HUES48 (cell line): ENCODE data around the gene EGLN1.
"Not testable (repeated sequence)": the region's sequence is repeated elsewhere in the genome, so short reads cannot be mapped to it uniquely, and the experiment has no call there.

Experiments used
- H3K27ac ChIP-seq: one replicate; pipeline ENCODE4 v1.7.0; 2013; ENCODE audit warnings: low read depth, low read length, inconsistent platforms
- H3K27me3 ChIP-seq: 2 replicates; pipeline ENCODE4 v1.6.1; 2013; ENCODE audit warnings: mild to moderate bottlenecking, low read length; ENCODE audit not compliant: control insufficient read depth, insufficient read depth
- H3K36me3 ChIP-seq: 2 replicates; pipeline ENCODE4 v1.6.1; 2013; ENCODE audit warnings: low read length; ENCODE audit not compliant: control insufficient read depth, insufficient read depth
- H3K4me1 ChIP-seq: 2 replicates; pipeline ENCODE4 v1.6.1; 2013; ENCODE audit warnings: mild to moderate bottlenecking, low read length; ENCODE audit not compliant: control insufficient read depth, insufficient read depth
- H3K4me3 ChIP-seq: 2 replicates; pipeline ENCODE4 v1.5.1; 2013; ENCODE audit warnings: mild to moderate bottlenecking, low read depth, low read length
- H3K9ac ChIP-seq: 2 replicates; pipeline ENCODE4 v1.6.1; 2013; ENCODE audit warnings: mild to moderate bottlenecking, low read depth, low read length, moderate library complexity
- H3K9me3 ChIP-seq: 2 replicates; pipeline ENCODE4 v1.6.1; 2013; ENCODE audit warnings: low read length; ENCODE audit not compliant: control insufficient read depth, insufficient read depth

The EGLN1 gene

GRCh38 chr1:231421971-231422797 is at the start of gene EGLN1:
EGLN1 (minus strand) TSS chr1:231422287; CDS start chr1:231421888, 399 bp downstream.
- H3K4me3 ChIP-seq: peak within 1 kb of the TSS; percentile 87
- no peaks in the 10 kb centered on the region for H3K36me3 ChIP-seq
- H3K9ac ChIP-seq: peak within 1 kb of the TSS; percentile 88
- H3K27ac ChIP-seq: peak within 1 kb of the TSS; percentile 85
- H3K4me1 ChIP-seq: peaks cover 12% of the 10 kb centered on the region; the same call in 1 of the 2 replicates
- peaks cover 73% of the 10 kb centered on the region for H3K27me3 ChIP-seq
- no peaks in the 10 kb centered on the region for H3K9me3 ChIP-seq

- not testable (repeated sequence) for H3K4me1 ChIP-seq, H3K9me3 ChIP-seq, H3K27me3 ChIP-seq, H3K27ac ChIP-seq, H3K9ac ChIP-seq, H3K4me3 ChIP-seq, H3K36me3 ChIP-seq
Measured at GRCh38 chr1:231471500-231471899, 49.4 kb upstream of the EGLN1 start.

- not testable (repeated sequence) for H3K4me1 ChIP-seq, H3K27ac ChIP-seq, H3K9ac ChIP-seq, H3K4me3 ChIP-seq, H3K36me3 ChIP-seq, H3K9me3 ChIP-seq, H3K27me3 ChIP-seq
Measured at GRCh38 chr1:231471027-231471426, 48.9 kb upstream of the EGLN1 start.

- Histone ChIP-seq H3K36me3 (no peaks in the 10 kb centered on the region), H3K27ac (no peak overlapping the region), H3K4me3 (no peak overlapping the region), H3K4me1 (no peaks in the 10 kb centered on the region), H3K9me3 (0 out of 2 replicates have a peak, but pooled peaks cover 4% of the 10 kb centered on the region), H3K9ac (no peak overlapping the region), H3K27me3 (no peaks in the 10 kb centered on the region)
Measured at GRCh38 chr1:231467986-231468385, 45.9 kb upstream of the EGLN1 start.

DNA sequence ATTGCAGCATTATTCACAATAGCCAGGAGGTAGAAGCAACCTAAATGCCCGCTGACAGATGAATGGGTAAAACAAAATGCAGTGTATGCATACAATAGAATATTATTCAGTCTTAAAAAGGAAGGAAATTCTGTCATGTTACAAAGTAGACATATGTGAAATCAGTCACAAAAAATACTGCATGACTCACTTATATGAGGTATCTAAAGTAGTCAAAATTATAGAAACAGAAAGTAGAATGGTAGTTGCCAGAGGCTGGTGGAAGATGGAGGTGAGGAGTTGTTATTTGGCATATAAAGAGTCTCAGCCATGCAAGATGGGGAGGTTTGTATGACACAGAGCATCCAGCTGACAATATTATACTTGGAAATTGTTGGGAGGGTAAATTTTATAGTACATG is 43.0 kb upstream of the EGLN1 start:
- Histone ChIP-seq H3K4me1 (no peaks in the 10 kb centered on the region), H3K27ac (no peak overlapping the region), H3K4me3 (no peak overlapping the region), H3K9me3 (0 out of 2 replicates have a peak, but pooled peaks cover 4% of the 10 kb centered on the region), H3K36me3 (no peaks in the 10 kb centered on the region), H3K27me3 (no peaks in the 10 kb centered on the region), H3K9ac (no peak overlapping the region)

DNA sequence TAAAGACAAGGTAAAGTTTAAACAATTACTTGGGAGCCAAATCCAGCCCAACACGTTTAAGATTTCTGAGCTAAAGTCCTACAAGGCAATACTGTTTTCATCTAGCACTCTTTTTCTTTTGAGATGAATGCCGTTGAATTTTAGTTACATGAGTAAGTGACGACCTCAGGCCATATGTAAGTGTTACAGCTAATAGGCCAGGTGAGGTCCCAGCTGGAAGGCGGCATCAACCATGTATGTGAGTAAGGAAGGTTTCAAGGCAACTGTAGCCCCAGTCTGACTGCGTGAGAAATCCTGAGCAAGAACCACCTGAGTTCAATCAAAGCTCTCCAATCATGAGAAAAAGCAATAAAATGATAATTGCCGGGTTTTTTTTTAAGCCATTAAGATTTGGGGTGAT is 41.5 kb upstream of the EGLN1 start:
- no peaks in the 10 kb centered on the region for H3K4me1 ChIP-seq
- no peaks in the 10 kb centered on the region for H3K27me3 ChIP-seq
- no peaks in the 10 kb centered on the region for H3K36me3 ChIP-seq
- no peak overlapping the region for H3K9ac ChIP-seq
- no peak overlapping the region for H3K4me3 ChIP-seq
- H3K9me3 ChIP-seq: 0 out of 2 replicates have a peak, but pooled peaks cover 4% of the 10 kb centered on the region
- no peak overlapping the region for H3K27ac ChIP-seq

DNA sequence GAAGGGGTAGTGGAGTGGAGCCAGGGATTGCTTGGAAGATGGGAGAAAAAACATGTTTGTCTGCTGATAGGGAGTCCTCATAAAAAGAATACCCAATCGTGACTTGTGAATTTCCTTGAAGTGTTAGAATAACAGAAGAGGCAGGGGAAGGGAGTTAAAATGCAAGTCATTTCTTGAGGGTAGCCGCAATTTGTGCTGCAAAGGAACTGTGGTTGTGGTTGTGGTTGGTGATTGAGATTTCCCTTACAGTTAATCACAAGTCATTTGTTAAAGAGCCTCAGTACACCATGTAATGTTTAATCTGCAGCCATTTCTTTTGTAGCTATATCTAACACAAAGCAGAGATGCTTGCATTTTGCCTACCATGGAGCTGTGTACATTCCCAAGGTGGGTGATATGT is 38.5 kb upstream of the EGLN1 start:
- Histone ChIP-seq H3K27me3 (no peaks in the 10 kb centered on the region), H3K27ac (no peak overlapping the region), H3K9me3 (0 out of 2 replicates have a peak, but pooled peaks cover 4% of the 10 kb centered on the region), H3K4me1 (no peaks in the 10 kb centered on the region), H3K9ac (no peak overlapping the region), H3K4me3 (no peak overlapping the region), H3K36me3 (no peaks in the 10 kb centered on the region)

GRCh38 chr1:231459438-231459837 is 37.4 kb upstream of the EGLN1 start:
- not testable (repeated sequence) for H3K9me3 ChIP-seq, H3K4me3 ChIP-seq, H3K9ac ChIP-seq, H3K27ac ChIP-seq, H3K4me1 ChIP-seq, H3K36me3 ChIP-seq, H3K27me3 ChIP-seq

- H3K4me1 ChIP-seq, H3K9me3 ChIP-seq, H3K4me3 ChIP-seq, H3K27me3 ChIP-seq, H3K9ac ChIP-seq, H3K27ac ChIP-seq, H3K36me3 ChIP-seq: not testable (repeated sequence)
Measured at GRCh38 chr1:231457956-231458355, 35.9 kb upstream of the EGLN1 start.

- not testable (repeated sequence) for H3K27ac ChIP-seq, H3K36me3 ChIP-seq, H3K27me3 ChIP-seq, H3K4me3 ChIP-seq, H3K9me3 ChIP-seq, H3K9ac ChIP-seq, H3K4me1 ChIP-seq
Measured at GRCh38 chr1:231454133-231454532, 32.0 kb upstream of the EGLN1 start.

DNA sequence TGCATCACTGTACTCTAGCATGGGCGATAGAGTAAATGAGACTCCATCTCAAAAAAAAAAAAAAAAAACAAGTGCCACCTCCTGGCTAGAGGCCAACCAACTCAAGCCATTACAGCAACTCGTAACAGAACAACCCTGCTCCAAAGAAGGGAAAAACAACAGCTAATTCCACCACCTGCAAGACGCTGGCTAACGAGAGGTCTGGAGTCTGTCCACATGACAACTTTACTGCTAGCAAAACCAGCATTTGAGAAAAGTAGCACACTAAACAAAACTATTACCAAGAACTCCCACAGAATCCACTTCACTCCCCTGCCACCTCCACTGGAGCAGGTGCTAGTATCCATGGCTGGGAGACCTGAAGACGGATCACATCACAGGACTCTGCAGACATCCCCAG is 24.1 kb upstream of the EGLN1 start:
- no peaks in the 10 kb centered on the region for H3K9me3 ChIP-seq

More for the DNA sequence above, 24.1 kb upstream of the EGLN1 start:
- Histone ChIP-seq H3K27ac (no peak overlapping the region), H3K9ac (no peak overlapping the region), H3K4me3 (no peak overlapping the region), H3K4me1 (no peaks in the 10 kb centered on the region), H3K36me3 (no peaks in the 10 kb centered on the region), H3K27me3 (no peaks in the 10 kb centered on the region)
